K562 (cell line): Measurements from ENCODE around the gene SDC1. TPM values are rescaled to one million over a fixed set of nuclear protein-coding genes. Genes with fewer than 3 reads are reported as not detected.

Source experiments
- ATAC-seq: fragments of 200-7000 bp; cut with Tn5 transposase; 3 replicates; pipeline ENCODE4 v1.9.1; 2020; ENCODE audit warnings: moderate library complexity
- BruUV-seq: library from RNA; stranded (reverse); fragments of 400-500 nt; replicated peaks from 2 replicates; lab custom pipeline; 2021; lab: Mats Ljungman, UMichigan
- CTCF ChIA-PET: fragments of 300-600 bp; formaldehyde crosslinking; extraction: SDS; loops from one replicate; lab custom pipeline; 2021; ENCODE audit warnings: low intra/inter-chr PET ratio; lab: Yijun Ruan, JAX
- POLR2A ChIA-PET: fragments of 300-600, 350-650 bp; sonication (Branson Sonifier 250); formaldehyde crosslinking; extraction: SDS; loops from one replicate; lab custom pipeline; 2021; ENCODE audit warnings: antibody characterized with exemption, inconsistent platforms; lab: Yijun Ruan, JAX
- DNase-seq, 4 experiments: peaks; one replicate each; pipeline versions ENCODE4 v3.0.0 to v3.0.0-alpha.2; 2011 to 2018; ENCODE audit warnings: low spot score in 3 of 4, mixed read lengths in 3 of 4; ENCODE audit errors: extremely low read depth in 1 of 4
- FAIRE-seq: peaks from 2 replicates; lab custom pipeline; 2011; peaks lifted over from hg19 to GRCh38; lab: Jason Lieb, UNC
- H2AFZ ChIP-seq: 2 replicates; pipeline ENCODE4 v1.6.0; 2011; ENCODE audit warnings: low read depth, low read length, control low read depth, inconsistent platforms
- H3K27ac ChIP-seq: fragments of 200-600 bp; 3 replicates; pipeline ENCODE4 v1.8.0; 2011; ENCODE audit warnings: low read depth, mild to moderate bottlenecking, control low read depth, inconsistent platforms, low read length, moderate library complexity, mixed read lengths; ENCODE audit errors: extremely low read depth
- H3K27me3 ChIP-seq, 2 experiments: fragments of 300-600 bp in 1 of 2; 2 replicates in 1 of 2; 3 replicates in 1 of 2; pipeline versions ENCODE4 v1.6.0 to v1.8.0; 2011; ENCODE audit warnings: inconsistent platforms in 2 of 2, low read length in 2 of 2, mild to moderate bottlenecking in 1 of 2, mixed read lengths in 1 of 2, moderate library complexity in 1 of 2; ENCODE audit not compliant: control insufficient read depth in 2 of 2, insufficient read depth in 2 of 2
- H3K36me3 ChIP-seq: fragments of 300-600 bp; 3 replicates; pipeline ENCODE4 v1.8.0; 2011; ENCODE audit warnings: mild to moderate bottlenecking, low read length, inconsistent platforms; ENCODE audit not compliant: control insufficient read depth, insufficient read depth
- H3K4me1 ChIP-seq, 2 experiments: fragments of 200-600 bp in 1 of 2; replicated peaks in 1 of 2; 2 replicates in 1 of 2; 3 replicates in 1 of 2; pipeline versions ENCODE4 v1.5.1 to v1.8.0; 2011; ENCODE audit warnings: inconsistent platforms in 2 of 2, low read length in 2 of 2, mild to moderate bottlenecking in 1 of 2, mixed read lengths in 1 of 2, moderate library complexity in 1 of 2; ENCODE audit not compliant: control insufficient read depth in 2 of 2, insufficient read depth in 2 of 2
- H3K4me2 ChIP-seq: 2 replicates; pipeline ENCODE4 v1.6.1; 2011; ENCODE audit warnings: low read length, control low read depth, inconsistent platforms, mixed read lengths; ENCODE audit not compliant: insufficient read depth
- H3K4me3 ChIP-seq: fragments of 200-600 bp; sonication (generic), shearing (Covaris generic); 2 replicates; pipeline ENCODE4 v1.5.1; 2016; ENCODE audit warnings: control low read depth, inconsistent platforms
- H3K79me2 ChIP-seq: fragments of 200-600 bp; 3 replicates; pipeline ENCODE4 v1.8.0; 2011; ENCODE audit warnings: low read length, inconsistent platforms; ENCODE audit not compliant: control insufficient read depth, insufficient read depth
- H3K9ac ChIP-seq, 2 experiments: 2 replicates each; pipeline versions ENCODE4 v1.6.0 to v1.6.1; 2011; ENCODE audit warnings: low read depth in 2 of 2, low read length in 2 of 2, control low read depth in 1 of 2, inconsistent platforms in 1 of 2, mild to moderate bottlenecking in 1 of 2, mixed read lengths in 1 of 2; ENCODE audit not compliant: insufficient read depth in 1 of 2
- H3K9me1 ChIP-seq: one replicate; pipeline ENCODE4 v1.6.0; 2011; ENCODE audit warnings: inconsistent platforms, mild to moderate bottlenecking, low read length, moderate library complexity; ENCODE audit not compliant: control insufficient read depth, insufficient read depth
- H3K9me3 ChIP-seq: replicated peaks from 2 replicates; pipeline ENCODE4 v1.5.1; 2011; ENCODE audit warnings: low read depth, low read length, inconsistent platforms; ENCODE audit not compliant: control insufficient read depth, insufficient read depth
- H4K20me1 ChIP-seq: replicated peaks from 2 replicates; pipeline ENCODE4 v1.6.1; 2011; ENCODE audit warnings: low read length, inconsistent platforms, mixed read lengths; ENCODE audit not compliant: control insufficient read depth, insufficient read depth
- ARID1B ChIP-seq: fragments of 450-650 bp; IDR thresholded peaks from 2 replicates; pipeline ENCODE4 v1.6.1; 2016; ENCODE audit warnings: antibody characterized with exemption, mild to moderate bottlenecking, inconsistent platforms
- CTCFL ChIP-seq: IDR thresholded peaks from 2 replicates; pipeline ENCODE4 v1.6.1; 2011; ENCODE audit warnings: borderline replicate concordance, low read depth, mild to moderate bottlenecking, moderate library complexity, low read length; ENCODE audit not compliant: insufficient read depth, poor library complexity, severe bottlenecking
- TCF7L2 ChIP-seq: fragments of 150-350 bp; IDR thresholded peaks from 2 replicates; pipeline ENCODE4 v1.6.1; 2016; ENCODE audit warnings: low read depth, mild to moderate bottlenecking, low read length, moderate library complexity
- ZKSCAN1 ChIP-seq: fragments of 150-350 bp; IDR thresholded peaks from 2 replicates; pipeline ENCODE4 v1.6.1; 2016; ENCODE audit warnings: low read depth, low read length
- ZMIZ1 ChIP-seq, 2 experiments: fragments of 150-350 bp in 1 of 2; IDR thresholded peaks; 2 replicates each; pipeline ENCODE4 v1.6.1; 2012 to 2016; ENCODE audit warnings: low read depth in 2 of 2, low read length in 2 of 2, mild to moderate bottlenecking in 1 of 2, moderate library complexity in 1 of 2
- WGBS: fragments of 100-300 bp; shearing (Covaris generic); methylation state at CpG from one replicate; pipeline ENCODE4 v1.1.6; 2016; ENCODE audit warnings: low coverage, mixed read lengths; ENCODE audit not compliant: insufficient coverage; ENCODE audit errors: missing lambda C conversion rate; 5-methylcytosine and 5-hydroxymethylcytosine counted together
- in situ Hi-C: fragments of 300-500 bp; cut with MboI; formaldehyde crosslinking; loops from 4 replicates; pipeline ENCODE4 v1.15.0; 2018; ENCODE audit warnings: inconsistent platforms, mixed read lengths
- intact Hi-C: fragments of 100-400 bp; cut with micrococcal nuclease; formaldehyde crosslinking; loops from 2 replicates; pipeline ENCODE4 v1.14.2; 2022
- polyA plus RNA-seq, 8 experiments: library from polyadenylated mRNA; depleted of rRNA in 4 of 8; stranded (reverse) in 5 of 8; unstranded in 3 of 8; fragments of >200 nt; fragmentation: Nextera tagmentation in 2 of 8; fragmentation: Illumina TruSeq in 1 of 8; extraction: Ambion mirVana in 2 of 8; extraction: Trizol in 1 of 8; gene quantifications; 2 replicates each; pipeline versions ENCODE4 v1.2.1 to v1.2.3, GENCODE V29; 2011 to 2014; ENCODE audit warnings: inconsistent platforms in 1 of 8, missing spikeins in 1 of 8
- total RNA-seq, 7 experiments: library from RNA; depleted of rRNA in 6 of 7; stranded (reverse); fragments of >200 nt in 6 of 7; fragmentation: Illumina TruSeq in 2 of 7; extraction: Trizol in 2 of 7; gene quantifications; 2 replicates each; pipeline versions ENCODE4 v1.2.1 to v1.2.3, GENCODE V29; 2011 to 2021; ENCODE audit warnings: low replicate concordance in 1 of 7

The SDC1 gene
- total and polyA plus RNA-seq, 9 of the 15 experiments (the other 6 are each of a cell fraction or from before 2014, with no cell fraction given), result 0.06 to 2.7 (median 0.49) TPM

- POLR2A ChIA-PET, result no interaction called here
- Histone ChIP-seq H3K4me1 (peaks cover 14% of the 10 kb centered on the region in 2 experiments; a peak in 4 of 5 replicates), H3K4me3 (no peak overlapping the region), H3K36me3 (no peaks in the 10 kb centered on the region), H3K9me3 (no peaks in the 10 kb centered on the region), H3K27ac (no peak overlapping the region), H3K27me3 (peaks cover 6 to 42% of the 10 kb centered on the region in 2 experiments; a peak in 4 of 5 replicates), H3K9me1 (no peaks in the 10 kb centered on the region), H2AFZ (no peak overlapping the region), H3K9ac (no peak overlapping the region), H3K79me2 (no peaks in the 10 kb centered on the region), H3K4me2 (no peak overlapping the region), H4K20me1 (no peaks in the 10 kb centered on the region)
- BruUV-seq, result no TSS peak
- CTCF ChIA-PET, result no interaction called here
- ATAC-seq, result no peak
- intact Hi-C loops, result no loop called here
- 36% methylated on average over 14 of the region's 14 CpGs for WGBS
- no peak for FAIRE-seq
- TF ChIP-seq ZMIZ1 (IDR thresholded peaks at IDR 0.05; ENCODE audit: low read depth in 2 of 2, low read length in 2 of 2) (no peak), TCF7L2 (no peak), ZKSCAN1 (no peak), ARID1B (no peak), CTCFL (no peak)
- DNase-seq, result no peak
- in situ Hi-C loops, result no loop called here
These were observed 46.7 kb downstream of the SDC1 start for GRCh38 chr2:20178249-20178607.
